Neuronal stem cell (in vitro differentiated cells): ENCODE results near the gene COL4A4.
A peak's percentile ranks its signal among the peaks of the same experiment; 100 is the strongest.

Source experiments
- DNase-seq: peaks from one replicate; pipeline ENCODE4 v3.0.0-alpha.2; 2013; ENCODE audit warnings: low spot score
- H2AFZ ChIP-seq: one replicate; pipeline ENCODE4 v1.6.1; 2013; ENCODE audit warnings: mild to moderate bottlenecking, low read length, inconsistent platforms
- H2AK5ac ChIP-seq: 2 replicates; pipeline ENCODE4 v1.6.1; 2013; ENCODE audit warnings: low read depth, mild to moderate bottlenecking, inconsistent platforms, low read length, moderate library complexity, mixed read lengths
- H2BK120ac ChIP-seq: 2 replicates; pipeline ENCODE4 v1.6.1; 2013; ENCODE audit warnings: low read depth, mild to moderate bottlenecking, inconsistent platforms, low read length, moderate library complexity, mixed read lengths
- H2BK12ac ChIP-seq: one replicate; pipeline ENCODE4 v1.6.1; 2013; ENCODE audit warnings: low read length, inconsistent platforms
- H2BK15ac ChIP-seq: 2 replicates; pipeline ENCODE4 v1.6.1; 2013; ENCODE audit warnings: mild to moderate bottlenecking, low read length, inconsistent platforms, mixed read lengths
- H2BK5ac ChIP-seq: one replicate; pipeline ENCODE4 v1.6.1; 2013; ENCODE audit warnings: inconsistent platforms, mild to moderate bottlenecking, low read length, moderate library complexity
- H3K14ac ChIP-seq: one replicate; pipeline ENCODE4 v1.6.1; 2013; ENCODE audit warnings: low read length, inconsistent platforms
- H3K18ac ChIP-seq: 2 replicates; pipeline ENCODE4 v1.6.1; 2013; ENCODE audit warnings: low read length, inconsistent platforms
- H3K23ac ChIP-seq: 2 replicates; pipeline ENCODE4 v1.6.1; 2013; ENCODE audit warnings: low read depth, mild to moderate bottlenecking, mixed read lengths, low read length, inconsistent platforms; ENCODE audit not compliant: poor library complexity
- H3K27ac ChIP-seq: replicated peaks from 3 replicates; pipeline ENCODE4 v1.5.1; 2013; ENCODE audit warnings: low read length, inconsistent platforms
- H3K27me3 ChIP-seq, 3 experiments: 2 replicates each; pipeline ENCODE4 v1.6.1; 2013; ENCODE audit warnings: low read length in 3 of 3, mild to moderate bottlenecking in 2 of 3, inconsistent platforms in 1 of 3, low read depth in 1 of 3, mixed read lengths in 1 of 3, moderate library complexity in 1 of 3; ENCODE audit not compliant: control insufficient read depth in 3 of 3, insufficient read depth in 3 of 3
- H3K36me3 ChIP-seq, 2 donors: replicated peaks in 1 of 2; 2 replicates each; pipeline ENCODE4 v1.6.1; 2013; ENCODE audit warnings: low read length in 2 of 2; ENCODE audit not compliant: control insufficient read depth in 2 of 2, insufficient read depth in 2 of 2
- H3K4ac ChIP-seq: 2 replicates; pipeline ENCODE4 v1.6.1; 2013; ENCODE audit warnings: inconsistent platforms, mild to moderate bottlenecking, low read length, moderate library complexity
- H3K4me1 ChIP-seq, 2 donors: 1 replicate in 1 of 2; 2 replicates in 1 of 2; pipeline ENCODE4 v1.6.1; 2013; ENCODE audit warnings: low read length in 2 of 2, low read depth in 1 of 2; ENCODE audit not compliant: control insufficient read depth in 2 of 2, insufficient read depth in 1 of 2
- H3K4me2 ChIP-seq: one replicate; pipeline ENCODE4 v1.6.1; 2013; ENCODE audit warnings: mild to moderate bottlenecking, low read length, inconsistent platforms; ENCODE audit not compliant: insufficient read depth, poor library complexity, severe bottlenecking
- H3K4me3 ChIP-seq, 2 donors: 2 replicates each; pipeline ENCODE4 v1.5.1; 2013; ENCODE audit warnings: low read length in 2 of 2, mild to moderate bottlenecking in 2 of 2, inconsistent platforms in 1 of 2, moderate library complexity in 1 of 2
- H3K79me1 ChIP-seq: one replicate; pipeline ENCODE4 v1.6.1; 2013; ENCODE audit warnings: low read depth, mild to moderate bottlenecking, inconsistent platforms, low read length, moderate library complexity
- H3K9ac ChIP-seq: one replicate; pipeline ENCODE4 v1.6.1; 2013; ENCODE audit warnings: mild to moderate bottlenecking, low read depth, low read length, inconsistent platforms; ENCODE audit not compliant: poor library complexity
- H3K9me3 ChIP-seq, 2 donors: replicated peaks in 1 of 2; 2 replicates each; pipeline versions ENCODE3 to v1.6.1; 2013; ENCODE audit warnings: low read length in 2 of 2, mild to moderate bottlenecking in 2 of 2, inconsistent platforms in 1 of 2, low read depth in 1 of 2, mixed read lengths in 1 of 2, moderate library complexity in 1 of 2; ENCODE audit not compliant: control insufficient read depth in 2 of 2, insufficient read depth in 1 of 2
- H4K8ac ChIP-seq: one replicate; pipeline ENCODE4 v1.6.1; 2013; ENCODE audit warnings: low read depth, mild to moderate bottlenecking, inconsistent platforms, low read length, moderate library complexity
- H4K91ac ChIP-seq: one replicate; pipeline ENCODE4 v1.6.1; 2013; ENCODE audit warnings: low read length, low read depth, mild to moderate bottlenecking, inconsistent platforms; ENCODE audit not compliant: poor library complexity
- WGBS, 2 donors: extraction: QIAGEN DNeasy Blood & Tissue Kit; methylation state at CpG; one replicate each; pipeline ENCODE4 v1.1.7; 2013; ENCODE audit warnings: missing lambda C conversion rate in 2 of 2, mixed read lengths in 1 of 2; ENCODE audit not compliant: insufficient read length in 2 of 2, insufficient replicate concordance in 1 of 2; ENCODE audit errors: extremely low coverage in 2 of 2; 5-methylcytosine and 5-hydroxymethylcytosine counted together

Gene COL4A4

GRCh38 chr2:227010433-227010832 lies 153.6 kb downstream of the COL4A4 start:
- H2BK12ac ChIP-seq = no peak overlapping the region
- no peak overlapping the region for H2AFZ ChIP-seq
- H4K91ac ChIP-seq = no peak overlapping the region
- H3K27me3 ChIP-seq = no peaks in the 10 kb centered on the region
- H3K4ac ChIP-seq = no peak overlapping the region
- WGBS, 2 donors = no CpG with 5 or more reads among the region's 3 CpGs
- no peak overlapping the region for H2BK5ac ChIP-seq
- no peak overlapping the region for H3K14ac ChIP-seq
- no peak overlapping the region for H3K4me3 ChIP-seq
- no peak overlapping the region for H3K18ac ChIP-seq
- H2BK15ac ChIP-seq = no peak overlapping the region
- no peaks in the 10 kb centered on the region for H3K36me3 ChIP-seq
- no peak overlapping the region for H3K9ac ChIP-seq
- DNase-seq = no peak
- no peak overlapping the region for H4K8ac ChIP-seq
- no peak overlapping the region for H3K4me2 ChIP-seq
- no peak overlapping the region for H3K23ac ChIP-seq
- no peak overlapping the region for H3K27ac ChIP-seq
- H3K79me1 ChIP-seq = no peaks in the 10 kb centered on the region
- peaks cover 0 to 2% of the 10 kb centered on the region in 2 donors for H3K9me3 ChIP-seq
- no peaks in the 10 kb centered on the region for H3K4me1 ChIP-seq
- no peak overlapping the region for H2AK5ac ChIP-seq
- no peak overlapping the region for H2BK120ac ChIP-seq

DNA sequence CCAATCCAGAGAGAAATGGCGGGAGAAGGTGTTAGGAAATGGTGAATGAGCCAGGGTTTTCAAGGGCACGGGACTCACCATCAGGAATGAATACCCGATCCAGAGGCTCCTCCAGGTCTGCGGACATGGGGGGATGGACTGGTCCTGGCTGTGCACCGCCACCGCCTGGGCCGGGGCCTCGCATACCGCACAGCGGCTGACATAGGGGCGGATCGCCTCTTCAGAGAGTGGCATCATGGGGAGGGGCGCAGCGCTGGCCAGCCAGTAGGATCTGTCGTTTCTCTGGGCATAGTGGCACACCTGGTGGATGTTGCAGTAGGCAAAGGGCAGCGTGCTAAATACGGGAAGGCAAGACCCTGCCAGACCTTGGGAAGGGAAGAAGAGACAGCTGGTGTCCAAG lies 156.1 kb downstream of the COL4A4 start:
- Histone ChIP-seq H2BK5ac (no peak overlapping the region), H3K27ac (no peak overlapping the region), H3K4me2 (no peak overlapping the region), H3K79me1 (no peaks in the 10 kb centered on the region), H3K18ac (peak overlapping the region; percentile 37), H2BK120ac (no peak overlapping the region), H2AFZ (no peak overlapping the region), H3K4me3 (no peak overlapping the region), H2BK15ac (no peak overlapping the region), H3K14ac (no peak overlapping the region), H3K4me1 (no peaks in the 10 kb centered on the region), H4K8ac (no peak overlapping the region), H3K36me3 (no peaks in the 10 kb centered on the region), H3K23ac (no peak overlapping the region), H4K91ac (no peak overlapping the region), H3K9me3 (peaks cover 0 to 2% of the 10 kb centered on the region in 2 donors), H2AK5ac (no peak overlapping the region), H3K9ac (no peak overlapping the region), H3K4ac (no peak overlapping the region), H3K27me3 (no peaks in the 10 kb centered on the region), H2BK12ac (no peak overlapping the region)
- no peak for DNase-seq
- WGBS, 2 donors = no CpG with 5 or more reads among the region's 17 CpGs

GRCh38 chr2:227007148-227007547 lies 156.9 kb downstream of the COL4A4 start:
- Histone ChIP-seq H3K18ac (no peak overlapping the region), H2AK5ac (no peak overlapping the region), H2BK15ac (no peak overlapping the region), H3K36me3 (no peaks in the 10 kb centered on the region), H3K9me3 (peaks cover 0 to 2% of the 10 kb centered on the region in 2 donors), H4K8ac (no peak overlapping the region), H3K23ac (no peak overlapping the region), H2BK120ac (no peak overlapping the region), H3K14ac (peak overlapping the region; percentile 63), H3K79me1 (no peaks in the 10 kb centered on the region), H4K91ac (no peak overlapping the region), H2BK5ac (no peak overlapping the region), H3K27ac (no peak overlapping the region), H3K9ac (no peak overlapping the region), H3K4me2 (no peak overlapping the region), H3K4me1 (no peaks in the 10 kb centered on the region), H3K4ac (no peak overlapping the region), H2AFZ (no peak overlapping the region), H3K4me3 (no peak overlapping the region), H2BK12ac (no peak overlapping the region), H3K27me3 (no peaks in the 10 kb centered on the region)
- no peak for DNase-seq
- WGBS, 2 donors = no CpG with 5 or more reads among the region's 9 CpGs

GRCh38 chr2:227006189-227006897 lies 157.7 kb downstream of the COL4A4 start:
- H2BK120ac ChIP-seq = no peak overlapping the region
- H2AK5ac ChIP-seq = no peak overlapping the region
- no peak overlapping the region for H3K4me3 ChIP-seq
- H3K79me1 ChIP-seq = no peaks in the 10 kb centered on the region
- no peak overlapping the region for H2BK5ac ChIP-seq
- DNase-seq = no peak
- no peak overlapping the region for H4K91ac ChIP-seq
- H3K9ac ChIP-seq = no peak overlapping the region
- no peak overlapping the region for H3K27ac ChIP-seq
- H3K23ac ChIP-seq = no peak overlapping the region
- no peak overlapping the region for H2AFZ ChIP-seq
- H3K18ac ChIP-seq = no peak overlapping the region
- H3K9me3 ChIP-seq = peaks cover 0 to 2% of the 10 kb centered on the region in 2 donors
- H4K8ac ChIP-seq = no peak overlapping the region
- H3K4ac ChIP-seq = no peak overlapping the region
- H2BK15ac ChIP-seq = no peak overlapping the region
- no peaks in the 10 kb centered on the region for H3K27me3 ChIP-seq
- H3K4me1 ChIP-seq = no peaks in the 10 kb centered on the region
- no peak overlapping the region for H3K4me2 ChIP-seq
- H3K36me3 ChIP-seq = no peaks in the 10 kb centered on the region
- H3K14ac ChIP-seq = no peak overlapping the region
- H2BK12ac ChIP-seq = no peak overlapping the region
- WGBS, 2 donors = no CpG with 5 or more reads among the region's 16 CpGs
